ENCODE data around the gene RPLP2.

DNA sequence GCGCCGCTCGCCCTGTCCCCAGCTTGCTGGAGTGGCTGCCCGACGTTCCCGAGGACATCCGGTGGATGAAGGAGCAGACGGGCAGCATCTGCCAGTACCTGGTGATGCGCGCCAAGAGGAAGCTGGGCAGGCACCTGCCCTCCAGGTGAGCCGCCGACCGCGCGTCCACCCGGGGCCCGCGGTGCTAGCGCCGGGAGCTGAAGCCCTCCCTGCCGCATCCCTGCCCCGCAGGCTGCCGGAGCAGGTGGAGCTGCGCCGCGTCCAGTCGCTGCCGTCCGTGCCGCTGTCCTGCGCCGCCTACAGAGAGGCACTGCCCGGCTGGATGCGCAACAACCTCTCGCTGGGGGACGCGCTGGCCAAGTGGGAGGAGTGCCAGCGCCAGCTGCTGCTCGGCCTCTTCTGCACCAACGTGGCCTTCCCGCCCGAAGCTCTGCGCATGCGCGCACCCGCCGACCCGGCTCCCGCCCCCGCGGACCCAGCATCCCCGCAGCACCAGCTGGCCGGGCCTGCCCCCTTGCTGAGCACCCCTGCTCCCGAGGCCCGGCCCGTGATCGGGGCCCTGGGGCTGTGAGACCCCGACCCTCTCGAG is 14.6 kb downstream of the RPLP2 start:
- TF ChIP-seq, protein P1, sequence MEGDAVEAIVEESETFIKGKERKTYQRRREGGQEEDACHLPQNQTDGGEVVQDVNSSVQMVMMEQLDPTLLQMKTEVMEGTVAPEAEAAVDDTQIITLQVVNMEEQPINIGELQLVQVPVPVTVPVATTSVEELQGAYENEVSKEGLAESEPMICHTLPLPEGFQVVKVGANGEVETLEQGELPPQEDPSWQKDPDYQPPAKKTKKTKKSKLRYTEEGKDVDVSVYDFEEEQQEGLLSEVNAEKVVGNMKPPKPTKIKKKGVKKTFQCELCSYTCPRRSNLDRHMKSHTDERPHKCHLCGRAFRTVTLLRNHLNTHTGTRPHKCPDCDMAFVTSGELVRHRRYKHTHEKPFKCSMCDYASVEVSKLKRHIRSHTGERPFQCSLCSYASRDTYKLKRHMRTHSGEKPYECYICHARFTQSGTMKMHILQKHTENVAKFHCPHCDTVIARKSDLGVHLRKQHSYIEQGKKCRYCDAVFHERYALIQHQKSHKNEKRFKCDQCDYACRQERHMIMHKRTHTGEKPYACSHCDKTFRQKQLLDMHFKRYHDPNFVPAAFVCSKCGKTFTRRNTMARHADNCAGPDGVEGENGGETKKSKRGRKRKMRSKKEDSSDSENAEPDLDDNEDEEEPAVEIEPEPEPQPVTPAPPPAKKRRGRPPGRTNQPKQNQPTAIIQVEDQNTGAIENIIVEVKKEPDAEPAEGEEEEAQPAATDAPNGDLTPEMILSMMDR (IDR thresholded peaks at IDR 0.05; ENCODE audit: low read depth, low read length), result no peak
- TF ChIP-seq POLR2A (IDR thresholded peaks at IDR 0.05; ENCODE audit: extremely low read depth, insufficient read length), result no peak
- TF ChIP-seq, protein P2, sequence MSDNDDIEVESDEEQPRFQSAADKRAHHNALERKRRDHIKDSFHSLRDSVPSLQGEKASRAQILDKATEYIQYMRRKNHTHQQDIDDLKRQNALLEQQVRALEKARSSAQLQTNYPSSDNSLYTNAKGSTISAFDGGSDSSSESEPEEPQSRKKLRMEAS (IDR thresholded peaks at IDR 0.05; ENCODE audit: low read depth, low read length), result no peak

Measured in NB4 (cell line).